VCaP (cell line): ENCODE data around the gene NIPAL1.

Experiments
- H3K27ac ChIP-seq: fragments of 450-650 bp; 2 replicates; pipeline ENCODE4 v1.5.1; 2017
- CTCF ChIP-seq: fragments of 450-650 bp; conservative IDR thresholded peaks from 2 replicates; pipeline ENCODE4 v1.5.1; 2017; ENCODE audit warnings: mild to moderate bottlenecking, moderate library complexity

The NIPAL1 gene

DNA sequence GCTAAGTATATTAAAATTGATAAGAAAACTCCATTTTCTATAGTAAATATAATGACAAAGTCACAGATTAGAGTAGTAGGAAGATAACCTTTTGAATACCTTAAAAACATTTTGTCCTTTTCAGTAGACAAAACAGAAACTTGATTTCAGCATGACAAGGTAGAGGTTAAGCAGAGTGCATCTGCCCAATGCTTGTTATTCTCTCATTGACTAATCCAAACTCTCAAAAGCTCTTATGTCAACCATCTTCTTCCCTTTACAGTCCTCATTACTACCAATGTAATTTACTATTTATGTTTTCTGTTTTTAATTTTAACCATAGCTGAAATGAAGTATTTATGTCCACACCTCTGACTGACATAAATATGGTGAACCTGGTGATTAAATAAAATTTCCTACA, 11.1 kb downstream of the NIPAL1 start:
- no peak for TF ChIP-seq CTCF
- H3K27ac ChIP-seq = no peak overlapping the region

DNA sequence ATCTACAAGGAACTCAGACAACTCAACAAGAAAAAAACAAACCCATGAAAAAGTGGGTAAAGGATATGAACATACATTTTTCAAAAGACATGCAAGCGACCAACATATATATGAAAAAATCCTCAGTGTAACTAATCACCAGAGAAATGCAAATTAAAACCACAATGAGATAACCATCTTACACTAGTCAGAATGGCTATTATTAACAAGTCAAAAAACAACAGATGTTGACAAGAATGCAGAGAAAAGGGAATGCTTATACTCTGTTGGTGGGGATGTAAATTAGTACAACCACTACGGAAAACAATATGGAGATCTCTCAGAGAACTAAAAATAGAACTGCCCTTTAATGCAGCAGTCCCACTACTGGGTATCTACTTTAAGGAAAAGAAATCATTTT, 12.1 kb downstream of the NIPAL1 start:
- TF ChIP-seq CTCF = no peak
- no peak overlapping the region for H3K27ac ChIP-seq

DNA sequence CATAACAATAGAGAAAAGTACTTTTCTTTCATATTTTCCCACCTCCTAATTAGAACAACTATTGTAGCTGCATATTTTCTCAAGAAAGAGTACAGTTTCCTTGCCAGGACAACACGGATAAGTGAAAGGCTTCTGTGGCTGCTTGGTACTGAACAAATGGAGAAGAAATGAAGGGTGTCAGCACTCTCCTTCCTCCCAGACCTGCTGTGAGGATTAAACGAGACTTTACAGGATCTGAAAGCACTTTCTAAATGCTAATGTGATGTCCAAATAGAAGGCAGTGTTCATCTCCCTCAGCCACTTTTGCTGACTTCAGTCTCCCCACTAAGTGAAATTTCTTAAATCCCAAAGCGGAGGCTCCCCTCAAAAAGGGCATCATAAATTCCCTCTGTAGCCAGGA, 13.9 kb downstream of the NIPAL1 start:
- no peak for TF ChIP-seq CTCF
- H3K27ac ChIP-seq = no peak overlapping the region

DNA sequence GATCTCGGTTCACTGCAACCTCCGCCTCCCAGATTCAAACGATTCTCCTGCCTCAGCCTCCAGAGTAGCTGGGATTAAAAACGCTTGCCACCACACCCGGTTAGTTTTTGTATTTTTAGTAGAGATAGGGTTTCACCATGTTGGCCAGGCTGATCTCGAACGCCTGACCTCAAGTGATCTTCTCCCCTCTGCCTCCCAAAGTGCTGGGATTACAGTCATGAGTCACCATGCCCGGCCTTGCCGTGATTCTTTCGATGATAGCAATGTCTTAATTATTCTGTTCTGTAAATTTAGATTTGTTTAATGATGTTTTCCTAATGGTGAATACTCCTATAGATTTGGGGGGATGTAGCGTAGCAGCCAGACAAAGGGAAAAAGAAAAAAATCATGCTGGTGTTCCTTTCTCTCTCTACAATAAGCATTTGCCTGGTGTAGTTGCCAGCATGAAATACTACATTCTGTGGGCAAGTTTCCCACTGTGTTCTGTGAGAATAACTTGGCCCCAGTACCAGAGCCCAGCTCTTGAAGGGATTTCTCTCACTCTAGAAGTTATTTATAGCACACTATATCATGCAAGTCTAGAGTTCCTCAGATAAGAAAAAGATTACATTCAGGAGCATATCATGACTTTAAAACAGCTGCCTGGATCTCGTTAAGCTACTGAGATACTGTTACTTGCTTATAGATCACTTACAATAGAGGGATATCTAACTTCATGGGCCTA, 15.4 kb downstream of the NIPAL1 start:
- TF ChIP-seq CTCF = no peak
- H3K27ac ChIP-seq = no peak overlapping the region

GRCh38 chr4:48032721-48033120, 16.1 kb downstream of the NIPAL1 start:
- H3K27ac ChIP-seq = no peak overlapping the region
- no peak for TF ChIP-seq CTCF

GRCh38 chr4:48033412-48033811, 16.8 kb downstream of the NIPAL1 start:
- no peak overlapping the region for H3K27ac ChIP-seq
- TF ChIP-seq CTCF = no peak

DNA sequence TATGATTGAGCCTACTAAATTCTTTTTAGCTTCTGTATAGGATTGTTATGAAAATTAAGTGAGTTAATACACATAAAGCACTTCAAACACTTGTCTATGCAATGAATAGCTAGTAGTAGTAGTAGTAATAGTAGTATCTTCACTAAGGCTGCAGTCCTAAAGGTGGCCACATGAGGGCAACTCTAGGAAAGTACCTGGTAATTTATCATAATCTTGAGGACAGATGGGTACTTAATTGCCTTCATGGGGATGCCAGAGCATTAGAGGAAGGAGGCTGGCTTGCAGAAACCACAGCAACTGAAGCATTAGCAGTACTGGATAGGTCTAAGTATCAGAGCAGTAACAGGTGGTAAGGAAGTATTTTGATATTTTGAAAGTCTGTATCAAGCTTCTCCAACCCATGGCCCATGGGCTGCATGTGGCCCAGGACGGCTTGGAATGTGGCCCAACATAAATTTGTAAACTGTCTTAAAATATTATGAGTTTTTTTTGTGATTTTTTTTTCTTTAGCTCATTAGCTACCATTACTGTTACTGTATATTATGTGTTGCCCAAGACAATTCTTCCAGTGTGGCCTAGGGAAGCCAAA, 17.3 kb downstream of the NIPAL1 start:
- peak; percentile 63 for TF ChIP-seq CTCF
- H3K27ac ChIP-seq = no peak overlapping the region
